Body of pancreas (tissue), 4 donors: Measurements from ENCODE around the gene HOXA9. TPM values are rescaled to one million over a fixed set of nuclear protein-coding genes. Genes with fewer than 3 reads are reported as not detected.

Experiments used
- ATAC-seq: fragments of 150-250 bp; one replicate; pipeline ENCODE4 v1.9.1; 2016
- DNase-seq, 4 donors: peaks; one replicate each; pipeline ENCODE4 v3.0.0-alpha.2; 2019
- H3K27ac ChIP-seq, 4 donors: fragments of 200-600 bp; sonication (generic); 1 replicate in 3 of 4; 2 replicates in 1 of 4; pipeline versions ENCODE4 v1.5.1 to v1.6.1; 2016 to 2019; ENCODE audit warnings: mild to moderate bottlenecking in 1 of 4, mixed read lengths in 1 of 4, moderate library complexity in 1 of 4
- H3K27me3 ChIP-seq, 2 donors: fragments of 200-600 bp; sonication (generic); one replicate each; pipeline ENCODE4 v1.6.0; 2016; ENCODE audit warnings: mild to moderate bottlenecking in 1 of 2
- H3K36me3 ChIP-seq, 2 donors: fragments of 200-600 bp; sonication (generic); replicated peaks in 1 of 2; 2 replicates each; pipeline ENCODE4 v1.5.1; 2016; ENCODE audit warnings: low read depth in 2 of 2; ENCODE audit not compliant: insufficient read depth in 1 of 2
- H3K4me1 ChIP-seq: fragments of 200-600 bp; sonication (generic); one replicate; pipeline ENCODE4 v1.6.0; 2016
- H3K4me3 ChIP-seq, 2 donors: fragments of 200-600 bp; sonication (generic); 1 replicate in 1 of 2; 2 replicates in 1 of 2; pipeline ENCODE4 v1.5.1; 2016 to 2019
- H3K9me3 ChIP-seq, 3 donors: fragments of 200-600 bp; sonication (generic); 1 replicate in 2 of 3; 2 replicates in 1 of 3; pipeline ENCODE4 v1.5.1; 2016
- CTCF ChIP-seq, 7 experiments: fragments of 450-650 bp in 4 of 7; fragments of 200-600 bp in 3 of 7; sonication (generic) in 3 of 7; IDR thresholded peaks; one replicate each; pipeline ENCODE4 v1.5.1; 2016 to 2019; ENCODE audit warnings: antibody characterized with exemption in 7 of 7
- POLR2A ChIP-seq, 3 donors: fragments of 450-650 bp; IDR thresholded peaks; one replicate each; pipeline ENCODE4 v1.6.1; 2016; ENCODE audit warnings: antibody characterized with exemption in 3 of 3, mild to moderate bottlenecking in 2 of 3
- WGBS, 2 donors: methylation state at CpG; one replicate each; pipeline ENCODE4 v1.1.5; 2017; 5-methylcytosine and 5-hydroxymethylcytosine counted together
- intact Hi-C: fragments of 100-400 bp; cut with DNase I; formaldehyde crosslinking; loops from one replicate; pipeline ENCODE4 v1.15.1; 2023
- total RNA-seq, 2 donors: library from RNA; depleted of rRNA; stranded (reverse); fragments of >200 nt; gene quantifications; one replicate each; pipeline ENCODE4 v1.1.0, GENCODE V29; 2016

Gene HOXA9
- total RNA-seq, 2 donors from 2014 or later: not detected

GRCh38 chr7:27178366-27178765 lies 13.0 kb upstream of the HOXA9 start:
- Histone ChIP-seq H3K27ac (no peak overlapping the region), H3K4me3 (no peak overlapping the region), H3K4me1 (peaks cover 30% of the 10 kb centered on the region), H3K36me3 (no peaks in the 10 kb centered on the region), H3K9me3 (no peaks in the 10 kb centered on the region), H3K27me3 (peaks cover 4 to 81% of the 10 kb centered on the region in 2 donors)
- TF ChIP-seq POLR2A (IDR thresholded peaks at IDR 0.05) (no peak), CTCF (IDR thresholded peaks at IDR 0.05) (no peak)
- DNase-seq (no peak), ATAC-seq (no peak)
- intact Hi-C loops: no loop called here
- WGBS, 2 donors: 63 to 65% methylated on average over 6 of the region's 6 CpGs

- Histone ChIP-seq H3K9me3 (no peaks in the 10 kb centered on the region), H3K27me3 (peaks cover 5 to 81% of the 10 kb centered on the region in 2 donors), H3K4me3 (no peak overlapping the region), H3K4me1 (peaks cover 30% of the 10 kb centered on the region), H3K27ac (no peak overlapping the region), H3K36me3 (no peaks in the 10 kb centered on the region)
- 68 to 74% methylated on average over 5 of the region's 5 CpGs for WGBS, 2 donors
- TF ChIP-seq POLR2A (IDR thresholded peaks at IDR 0.05): no peak
- no peak for TF ChIP-seq CTCF (IDR thresholded peaks at IDR 0.05)
- no peak for ATAC-seq
- intact Hi-C loops: no loop called here
- DNase-seq: no peak
Observed at GRCh38 chr7:27177795-27178320, 12.5 kb upstream of the HOXA9 start.

- no peak overlapping the region for H3K27ac ChIP-seq
- H3K4me3 ChIP-seq: no peak overlapping the region
- H3K9me3 ChIP-seq: no peaks in the 10 kb centered on the region
- 47 to 71% methylated on average over 19 to 22 of the region's 22 CpGs for WGBS, 2 donors
- ATAC-seq (no peak), DNase-seq (peak in 2 of 4 donors; percentile 6 to 8)
- TF ChIP-seq CTCF (IDR thresholded peaks at IDR 0.05) (no peak), POLR2A (IDR thresholded peaks at IDR 0.05) (no peak)
- H3K36me3 ChIP-seq: no peaks in the 10 kb centered on the region
- peaks cover 5 to 81% of the 10 kb centered on the region in 2 donors for H3K27me3 ChIP-seq
- peaks cover 35% of the 10 kb centered on the region for H3K4me1 ChIP-seq
- intact Hi-C loops: no loop called here
Observed at GRCh38 chr7:27176962-27177794, 11.8 kb upstream of the HOXA9 start.

GRCh38 chr7:27176524-27176845 lies 11.1 kb upstream of the HOXA9 start:
- TF ChIP-seq POLR2A (IDR thresholded peaks at IDR 0.05) (no peak), CTCF (IDR thresholded peaks at IDR 0.05) (no peak)
- WGBS, 2 donors: 49 to 65% methylated on average over 2 to 3 of the region's 3 CpGs
- ATAC-seq: no peak
- H3K9me3 ChIP-seq: no peaks in the 10 kb centered on the region
- DNase-seq: no peak
- H3K36me3 ChIP-seq: no peaks in the 10 kb centered on the region
- H3K4me3 ChIP-seq: no peak overlapping the region
- peaks cover 35% of the 10 kb centered on the region for H3K4me1 ChIP-seq
- H3K27ac ChIP-seq: no peak overlapping the region
- intact Hi-C loops: no loop called here
- H3K27me3 ChIP-seq: peaks cover 5 to 83% of the 10 kb centered on the region in 2 donors
